ENCODE results near the gene ST3GAL2. TPM values are rescaled to one million over a fixed set of nuclear protein-coding genes. Genes with fewer than 3 reads are reported as not detected.
A peak's percentile ranks its signal among the peaks of the same experiment; 100 is the strongest.

Gene ST3GAL2
- total and polyA plus RNA-seq, 12 donors = 5.3 to 30.8 (median 22.6) TPM

DNA sequence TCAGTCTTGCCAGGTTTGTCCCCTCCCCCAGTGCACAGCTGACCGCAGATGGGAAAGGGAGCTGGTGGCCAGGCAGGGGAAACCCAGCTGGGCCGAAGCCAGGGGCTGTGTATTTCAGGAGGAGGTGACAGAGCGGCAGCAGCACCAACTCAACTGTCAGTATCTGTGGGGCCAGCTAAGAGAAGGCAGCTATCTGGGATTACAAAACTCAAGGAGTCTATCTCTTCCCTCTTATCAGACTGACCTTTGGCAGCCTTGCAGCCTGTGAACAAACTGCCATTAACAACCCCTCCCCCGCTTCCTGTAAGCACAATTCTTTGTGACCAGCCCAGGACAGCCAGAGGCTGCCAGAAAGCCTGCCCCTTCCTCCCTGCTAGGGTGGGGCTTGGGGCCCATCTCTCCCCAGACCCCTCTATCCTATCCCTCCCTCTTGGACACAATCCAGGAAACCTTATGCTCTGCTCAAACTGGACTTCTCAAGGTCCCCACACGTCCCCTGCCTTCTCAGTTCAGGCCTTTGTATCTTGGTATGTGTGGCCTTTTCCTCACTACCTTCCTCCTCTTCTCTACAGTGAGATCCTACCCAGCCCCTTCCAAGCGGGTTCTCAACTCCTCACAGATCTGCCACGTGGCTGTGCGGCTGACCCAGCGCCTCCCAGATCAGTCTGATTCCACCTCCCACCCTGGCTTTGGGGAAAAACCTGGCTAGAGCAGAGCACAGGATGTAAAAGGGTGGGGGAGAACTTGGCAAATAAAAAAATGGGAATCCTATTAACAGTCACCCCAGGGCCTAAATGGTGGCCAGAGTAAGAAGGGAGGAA lies 10.5 kb downstream of the ST3GAL2 start:
- DNase-seq = peak; percentile 98 to 100 (median 99)
- Histone ChIP-seq H3K4me1 (replicated peaks in 1 of 2) (peaks cover 39 to 70% of the 10 kb centered on the region in 2 donors), H3K4me3 (no peak overlapping the region), H3K27me3 (no peaks in the 10 kb centered on the region), H3K36me3 (replicated peaks in 1 of 2) (no peaks in the 10 kb centered on the region), H3K27ac (peak overlapping the region; percentile 40 to 91 (median 87)), H3K9me3 (replicated peaks in 1 of 3) (no peaks in the 10 kb centered on the region)
- intact Hi-C loops (cut with DNase I) = no loop called here
- TF ChIP-seq, protein P1, sequence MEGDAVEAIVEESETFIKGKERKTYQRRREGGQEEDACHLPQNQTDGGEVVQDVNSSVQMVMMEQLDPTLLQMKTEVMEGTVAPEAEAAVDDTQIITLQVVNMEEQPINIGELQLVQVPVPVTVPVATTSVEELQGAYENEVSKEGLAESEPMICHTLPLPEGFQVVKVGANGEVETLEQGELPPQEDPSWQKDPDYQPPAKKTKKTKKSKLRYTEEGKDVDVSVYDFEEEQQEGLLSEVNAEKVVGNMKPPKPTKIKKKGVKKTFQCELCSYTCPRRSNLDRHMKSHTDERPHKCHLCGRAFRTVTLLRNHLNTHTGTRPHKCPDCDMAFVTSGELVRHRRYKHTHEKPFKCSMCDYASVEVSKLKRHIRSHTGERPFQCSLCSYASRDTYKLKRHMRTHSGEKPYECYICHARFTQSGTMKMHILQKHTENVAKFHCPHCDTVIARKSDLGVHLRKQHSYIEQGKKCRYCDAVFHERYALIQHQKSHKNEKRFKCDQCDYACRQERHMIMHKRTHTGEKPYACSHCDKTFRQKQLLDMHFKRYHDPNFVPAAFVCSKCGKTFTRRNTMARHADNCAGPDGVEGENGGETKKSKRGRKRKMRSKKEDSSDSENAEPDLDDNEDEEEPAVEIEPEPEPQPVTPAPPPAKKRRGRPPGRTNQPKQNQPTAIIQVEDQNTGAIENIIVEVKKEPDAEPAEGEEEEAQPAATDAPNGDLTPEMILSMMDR (IDR thresholded peaks at IDR 0.05) = peak in 1 of 6 experiments; percentile 24
- TF ChIP-seq POLR2A (IDR thresholded peaks at IDR 0.05) = peak in 1 of 2 donors; percentile 68
- 1 to 6% (median 3%) methylated on average over 6 to 9 of the region's 9 CpGs for WGBS, 4 donors

DNA sequence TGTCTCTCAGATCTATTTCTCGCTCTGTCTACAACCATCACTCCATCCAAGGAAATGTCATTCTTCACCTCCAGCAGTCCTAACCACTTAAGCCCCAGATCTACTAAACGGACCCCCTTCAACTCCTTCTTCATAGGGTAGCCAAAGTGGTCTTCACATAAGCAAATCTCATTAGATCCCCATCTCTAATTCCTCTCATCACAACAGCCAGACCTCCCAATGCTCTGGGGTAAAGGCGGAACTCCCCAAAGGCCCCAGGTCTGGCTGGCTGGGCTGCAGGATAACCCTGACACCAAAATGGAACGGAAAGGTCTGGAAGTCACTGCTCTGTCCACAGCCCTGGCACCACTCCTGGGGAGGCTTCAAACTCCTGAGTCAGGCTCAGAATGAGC lies 11.1 kb downstream of the ST3GAL2 start:
- DNase-seq = no peak
- intact Hi-C loops (cut with DNase I) = no loop called here
- no peaks in the 10 kb centered on the region for H3K36me3 ChIP-seq (replicated peaks in 1 of 2)
- H3K27ac ChIP-seq = peak overlapping the region; percentile 63 to 91 (median 87)
- peaks cover 42 to 70% of the 10 kb centered on the region in 2 donors for H3K4me1 ChIP-seq (replicated peaks in 1 of 2)
- no peaks in the 10 kb centered on the region for H3K27me3 ChIP-seq
- no peak overlapping the region for H3K4me3 ChIP-seq
- TF ChIP-seq, protein P1 (IDR thresholded peaks at IDR 0.05) = no peak
- no peak for TF ChIP-seq POLR2A (IDR thresholded peaks at IDR 0.05)
- 30 to 39% (median 33%) methylated on average over 3 to 4 of the region's 4 CpGs for WGBS, 4 donors
- no peaks in the 10 kb centered on the region for H3K9me3 ChIP-seq (replicated peaks in 1 of 3)

DNA sequence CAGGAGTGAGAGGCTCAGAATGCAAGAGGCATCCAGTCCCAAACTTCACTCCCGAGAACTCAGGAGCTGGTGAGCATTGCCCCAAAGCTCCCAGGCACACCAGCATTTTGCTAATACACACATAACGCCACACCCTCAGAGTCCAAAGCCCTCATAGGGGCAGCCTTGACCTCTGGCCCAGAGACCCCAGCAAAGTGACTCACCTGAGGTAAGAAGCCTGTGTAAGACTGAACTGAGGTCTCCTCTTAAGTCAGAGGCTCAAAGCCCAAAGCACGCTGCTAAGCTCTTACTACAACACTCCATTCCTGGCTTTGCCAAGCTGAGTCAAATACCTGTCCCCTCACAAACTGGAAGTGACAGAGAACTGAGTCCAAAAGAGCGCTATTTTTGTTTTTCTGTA lies 16.4 kb downstream of the ST3GAL2 start:
- intact Hi-C loops (cut with DNase I) = no loop called here
- H3K27ac ChIP-seq = no peak overlapping the region
- DNase-seq = no peak
- no peak overlapping the region for H3K4me3 ChIP-seq
- no peaks in the 10 kb centered on the region for H3K27me3 ChIP-seq
- H3K36me3 ChIP-seq (replicated peaks in 1 of 2) = no peaks in the 10 kb centered on the region
- TF ChIP-seq, protein P1 (IDR thresholded peaks at IDR 0.05) = no peak
- TF ChIP-seq POLR2A (IDR thresholded peaks at IDR 0.05) = no peak
- H3K4me1 ChIP-seq (replicated peaks in 1 of 2) = peaks cover 10 to 41% of the 10 kb centered on the region in 2 donors
- 90 to 100% (median 95%) methylated on average over 2 to 4 of the region's 4 CpGs for WGBS, 4 donors
- no peaks in the 10 kb centered on the region for H3K9me3 ChIP-seq (replicated peaks in 1 of 3)

DNA sequence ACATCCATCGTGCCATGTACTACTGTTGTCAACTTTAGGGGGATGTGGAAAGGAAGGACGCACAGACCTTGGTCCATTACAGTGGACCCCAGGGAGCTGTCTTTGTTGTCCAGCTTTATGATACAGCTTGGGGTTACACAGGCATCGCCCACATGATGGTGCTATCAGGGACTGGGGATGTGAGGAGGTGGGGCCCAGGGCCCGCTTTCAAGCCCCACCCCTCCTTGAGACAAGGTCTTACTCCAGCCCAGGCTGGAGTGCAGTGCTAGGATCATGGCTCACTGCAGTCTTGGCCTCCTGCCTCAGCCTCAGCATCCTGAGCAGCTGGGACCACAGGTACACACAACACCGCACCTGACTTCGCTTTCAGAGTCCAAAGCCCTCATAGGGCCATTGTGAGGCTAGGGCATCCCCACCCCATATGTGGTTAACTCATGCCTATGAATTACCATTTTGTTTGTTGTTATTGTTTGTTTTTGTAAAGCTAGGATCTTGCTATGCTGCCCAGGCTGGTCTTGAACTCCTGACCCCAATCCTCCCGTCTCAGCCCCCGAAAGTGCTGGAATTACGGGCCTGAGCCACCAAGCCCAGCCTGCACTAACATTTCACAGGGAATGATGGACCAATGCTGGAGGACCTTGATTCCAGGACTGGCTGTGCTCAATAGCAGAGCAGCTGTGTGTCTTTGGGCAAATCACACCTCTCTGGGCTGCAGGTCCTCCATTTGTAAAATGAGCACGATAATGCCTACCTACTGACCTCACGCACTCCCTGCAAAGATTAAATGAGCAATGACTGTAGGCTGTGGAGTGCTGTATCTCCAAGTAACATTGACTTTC lies 17.2 kb downstream of the ST3GAL2 start:
- H3K36me3 ChIP-seq (replicated peaks in 1 of 2) = no peaks in the 10 kb centered on the region
- 90 to 97% (median 95%) methylated on average over 8 to 11 of the region's 11 CpGs for WGBS, 4 donors
- no peak overlapping the region for H3K4me3 ChIP-seq
- H3K4me1 ChIP-seq (replicated peaks in 1 of 2) = peaks cover 7 to 34% of the 10 kb centered on the region in 2 donors
- H3K27ac ChIP-seq = no peak overlapping the region
- TF ChIP-seq POLR2A (IDR thresholded peaks at IDR 0.05) = no peak
- TF ChIP-seq, protein P1 (IDR thresholded peaks at IDR 0.05) = no peak
- DNase-seq = no peak
- intact Hi-C loops (cut with DNase I) = no loop called here
- no peaks in the 10 kb centered on the region for H3K9me3 ChIP-seq (replicated peaks in 1 of 3)
- H3K27me3 ChIP-seq = no peaks in the 10 kb centered on the region
